ENCODE results near the gene SMTNL1. TPM values are rescaled to one million over a fixed set of nuclear protein-coding genes. Genes with fewer than 3 reads are reported as not detected.

Gene SMTNL1
- total RNA-seq, 2 donors from 2014 or later, result 1.4 TPM; not detected in 1

DNA sequence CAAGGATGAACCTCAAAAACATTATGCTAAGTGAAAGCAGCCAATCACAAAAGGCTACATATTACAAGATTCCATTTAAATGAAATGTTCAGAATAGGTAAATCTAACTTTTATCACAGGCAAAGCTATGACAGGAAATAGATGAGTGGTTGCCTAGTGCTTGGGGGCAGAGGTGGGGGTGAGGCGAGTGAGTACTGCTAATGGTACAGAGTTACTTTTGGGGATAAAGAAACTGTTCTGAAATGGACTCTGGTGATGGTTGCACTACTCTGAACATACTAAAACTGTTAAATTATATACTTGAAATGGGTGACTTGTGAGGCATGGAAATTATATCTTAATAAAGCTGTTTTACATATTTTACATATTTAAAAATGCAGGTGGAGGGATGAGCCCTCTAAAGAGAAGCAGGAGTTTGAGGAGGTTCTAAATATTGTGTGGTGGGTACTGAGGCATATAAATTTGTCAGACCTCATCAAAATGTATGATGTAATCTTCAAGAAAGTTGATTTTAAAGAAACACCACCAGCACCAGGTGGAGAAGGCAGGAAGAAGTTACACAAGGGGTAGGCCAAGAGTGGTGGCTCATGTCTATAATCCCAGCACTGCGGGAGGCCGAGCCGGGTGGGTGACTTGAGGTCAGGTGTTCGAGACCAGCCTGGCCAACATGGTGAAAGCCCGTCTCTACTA is 25.5 kb upstream of the SMTNL1 start:
- no peak overlapping the region for H3K4me3 ChIP-seq
- TF ChIP-seq, protein P1, sequence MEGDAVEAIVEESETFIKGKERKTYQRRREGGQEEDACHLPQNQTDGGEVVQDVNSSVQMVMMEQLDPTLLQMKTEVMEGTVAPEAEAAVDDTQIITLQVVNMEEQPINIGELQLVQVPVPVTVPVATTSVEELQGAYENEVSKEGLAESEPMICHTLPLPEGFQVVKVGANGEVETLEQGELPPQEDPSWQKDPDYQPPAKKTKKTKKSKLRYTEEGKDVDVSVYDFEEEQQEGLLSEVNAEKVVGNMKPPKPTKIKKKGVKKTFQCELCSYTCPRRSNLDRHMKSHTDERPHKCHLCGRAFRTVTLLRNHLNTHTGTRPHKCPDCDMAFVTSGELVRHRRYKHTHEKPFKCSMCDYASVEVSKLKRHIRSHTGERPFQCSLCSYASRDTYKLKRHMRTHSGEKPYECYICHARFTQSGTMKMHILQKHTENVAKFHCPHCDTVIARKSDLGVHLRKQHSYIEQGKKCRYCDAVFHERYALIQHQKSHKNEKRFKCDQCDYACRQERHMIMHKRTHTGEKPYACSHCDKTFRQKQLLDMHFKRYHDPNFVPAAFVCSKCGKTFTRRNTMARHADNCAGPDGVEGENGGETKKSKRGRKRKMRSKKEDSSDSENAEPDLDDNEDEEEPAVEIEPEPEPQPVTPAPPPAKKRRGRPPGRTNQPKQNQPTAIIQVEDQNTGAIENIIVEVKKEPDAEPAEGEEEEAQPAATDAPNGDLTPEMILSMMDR (IDR thresholded peaks at IDR 0.05), result no peak
- TF ChIP-seq POLR2AphosphoS5 (IDR thresholded peaks at IDR 0.05) (no peak), POLR2A (IDR thresholded peaks at IDR 0.05) (no peak)
- H3K27me3 ChIP-seq (replicated peaks; ENCODE audit: insufficient read depth), result no peaks in the 10 kb centered on the region
- DNase-seq (ENCODE audit: low spot score), result no peak
- 94% methylated on average over 6 of the region's 6 CpGs for WGBS
- H3K27ac ChIP-seq, result no peak overlapping the region
- peaks cover 4% of the 10 kb centered on the region for H3K4me1 ChIP-seq (replicated peaks)
- no peaks in the 10 kb centered on the region for H3K36me3 ChIP-seq
- no peaks in the 10 kb centered on the region for H3K9me3 ChIP-seq
- intact Hi-C loops (cut with DNase I), result no loop called here

DNA sequence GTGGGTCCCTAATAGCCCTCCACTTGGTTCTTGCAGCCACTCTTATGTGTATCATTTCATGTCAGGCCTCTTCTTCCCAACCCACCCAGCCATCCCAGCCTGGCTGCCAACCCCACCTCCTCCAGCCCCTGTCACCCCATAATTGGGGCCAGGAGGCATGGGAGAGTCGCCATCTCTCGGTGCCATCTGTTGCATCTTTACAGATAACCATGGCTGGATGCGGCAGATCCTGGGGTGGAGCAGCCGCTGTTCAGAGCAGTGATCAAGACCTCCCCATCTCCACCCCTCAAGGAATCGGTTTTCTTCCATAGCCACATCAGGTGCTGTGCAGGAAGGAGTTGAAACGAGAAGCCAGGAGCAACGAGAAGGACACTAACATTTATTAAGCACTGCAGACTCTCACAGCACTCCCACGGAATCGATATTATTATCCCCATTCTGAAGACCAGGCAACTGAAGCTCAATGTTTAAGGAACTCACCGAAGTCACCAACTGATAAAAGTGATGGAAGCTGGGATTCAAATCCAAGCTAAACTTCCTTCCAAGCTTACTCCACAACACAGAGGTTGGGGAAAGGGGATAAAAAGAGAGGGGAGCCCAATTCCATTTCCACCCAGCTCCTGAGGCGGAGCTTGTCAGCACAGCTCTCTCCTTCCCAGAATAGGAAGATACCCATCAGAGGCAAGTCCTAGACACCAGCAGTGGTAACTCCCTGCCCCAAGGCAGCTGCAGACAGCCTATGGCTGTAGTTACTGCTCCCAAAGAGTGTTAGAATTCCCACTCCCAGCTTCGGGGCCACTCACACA is 24.5 kb upstream of the SMTNL1 start:
- Histone ChIP-seq H3K36me3 (no peaks in the 10 kb centered on the region), H3K9me3 (no peaks in the 10 kb centered on the region), H3K4me1 (replicated peaks) (peaks cover 4% of the 10 kb centered on the region), H3K27me3 (replicated peaks; ENCODE audit: insufficient read depth) (no peaks in the 10 kb centered on the region), H3K27ac (no peak overlapping the region), H3K4me3 (no peak overlapping the region)
- DNase-seq (ENCODE audit: low spot score), result no peak
- intact Hi-C loops (cut with DNase I), result no loop called here
- TF ChIP-seq POLR2A (IDR thresholded peaks at IDR 0.05) (no peak), POLR2AphosphoS5 (IDR thresholded peaks at IDR 0.05) (no peak)
- TF ChIP-seq, protein P1 (IDR thresholded peaks at IDR 0.05), result no peak
- 81% methylated on average over 12 of the region's 12 CpGs for WGBS

- Histone ChIP-seq H3K27me3 (replicated peaks; ENCODE audit: insufficient read depth) (no peaks in the 10 kb centered on the region), H3K36me3 (no peaks in the 10 kb centered on the region), H3K4me3 (no peak overlapping the region), H3K9me3 (no peaks in the 10 kb centered on the region), H3K27ac (no peak overlapping the region), H3K4me1 (replicated peaks) (peaks cover 4% of the 10 kb centered on the region)
- DNase-seq (ENCODE audit: low spot score), result no peak
- 44% methylated on average over 1 of the region's 1 CpG for WGBS
- no peak for TF ChIP-seq POLR2AphosphoS5 (IDR thresholded peaks at IDR 0.05)
- no peak for TF ChIP-seq POLR2A (IDR thresholded peaks at IDR 0.05)
- TF ChIP-seq, protein P1 (IDR thresholded peaks at IDR 0.05), result no peak
- intact Hi-C loops (cut with DNase I), result no loop called here
These were observed 24.0 kb upstream of the SMTNL1 start for GRCh38 chr11:57513452-57513795.

DNA sequence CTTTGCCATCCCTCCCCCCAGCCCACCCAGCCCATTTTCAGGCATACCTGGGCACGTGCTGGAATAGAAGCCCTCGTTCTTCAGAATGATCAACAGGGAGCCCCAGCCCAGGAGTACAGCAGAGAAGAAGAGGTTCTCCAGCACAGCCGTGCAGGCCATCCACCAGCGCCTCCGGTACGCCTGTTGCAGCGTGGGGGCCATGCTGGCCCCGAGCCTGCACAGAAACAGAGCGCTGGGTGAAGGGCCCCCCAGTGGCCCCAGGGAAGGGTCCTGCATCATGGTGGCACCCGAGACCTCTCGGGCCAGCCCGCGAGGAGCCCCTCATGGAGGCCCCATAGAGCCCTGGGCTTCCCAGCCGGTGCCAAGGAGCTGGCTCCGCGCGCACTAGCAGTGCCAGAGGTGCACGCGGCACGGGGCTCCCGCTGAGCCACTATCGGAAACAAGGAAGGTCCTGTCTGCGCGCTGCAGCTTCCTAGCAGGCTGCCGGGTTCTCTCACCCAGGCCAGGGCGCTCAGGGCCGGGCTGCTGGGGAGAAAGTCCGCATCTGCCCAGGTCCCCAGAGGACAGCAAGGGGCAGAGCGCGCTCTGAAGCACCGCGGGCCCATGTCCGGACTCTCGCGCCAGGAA is 23.4 kb upstream of the SMTNL1 start:
- Histone ChIP-seq H3K27me3 (replicated peaks; ENCODE audit: insufficient read depth) (no peaks in the 10 kb centered on the region), H3K9me3 (no peaks in the 10 kb centered on the region), H3K4me3 (peak overlapping the region; percentile 71 to 82), H3K27ac (peak overlapping the region; percentile 64 to 66), H3K4me1 (replicated peaks) (peaks cover 4% of the 10 kb centered on the region), H3K36me3 (no peaks in the 10 kb centered on the region)
- TF ChIP-seq, protein P1 (IDR thresholded peaks at IDR 0.05), result no peak
- TF ChIP-seq POLR2AphosphoS5 (IDR thresholded peaks at IDR 0.05) (no peak), POLR2A (IDR thresholded peaks at IDR 0.05) (no peak)
- intact Hi-C loops (cut with DNase I), result no loop called here
- 11% methylated on average over 30 of the region's 35 CpGs for WGBS
- peak; percentile 51 for DNase-seq (ENCODE audit: low spot score)
